K562 (cell line): ENCODE results near the gene FPR1. TPM values are rescaled to one million over a fixed set of nuclear protein-coding genes. Genes with fewer than 3 reads are reported as not detected.

ENCODE experiments used
- CBFB ChIP-seq: sonication (generic); formaldehyde crosslinking; IDR thresholded peaks from 2 replicates; pipeline ENCODE4 v1.4.0; 2020; ENCODE audit warnings: mild to moderate bottlenecking, missing genetic modification reagents
- CHD2 ChIP-seq: IDR thresholded peaks from 2 replicates; pipeline ENCODE4 v1.6.1; 2011; ENCODE audit warnings: low read depth, low read length
- FOXK1 ChIP-seq: sonication (generic); formaldehyde crosslinking; IDR thresholded peaks from 2 replicates; pipeline ENCODE4 v1.8.0; 2022; ENCODE audit warnings: missing genetic modification reagents, mild to moderate bottlenecking, borderline replicate concordance
- HSF4 ChIP-seq: fragments of 250-450 bp; sonication (Bioruptor Pico); IDR thresholded peaks from 2 replicates; pipeline ENCODE4 v2.1.2; 2022; ENCODE audit warnings: mild to moderate bottlenecking, moderate library complexity, borderline replicate concordance
- MAFG ChIP-seq: fragments of 450-650 bp; conservative IDR thresholded peaks from 2 replicates; pipeline ENCODE4 v1.6.1; 2016; ENCODE audit warnings: missing genetic modification characterization, missing compliant biosample characterization
- MYC ChIP-seq, 2 experiments: fragments of 250-450 bp in 1 of 2; sonication (Bioruptor Pico) in 1 of 2; IDR thresholded peaks; 2 replicates each; pipeline versions ENCODE4 v1.5.1 to v1.6.1; 2012 to 2021; ENCODE audit warnings: low read depth in 2 of 2, borderline replicate concordance in 1 of 2, improper control_type of control experiment in 1 of 2, low read length in 1 of 2, mild to moderate bottlenecking in 1 of 2, moderate library complexity in 1 of 2
- NBN ChIP-seq: fragments of 450-650 bp; IDR thresholded peaks from 2 replicates; pipeline ENCODE4 v1.6.1; 2016; ENCODE audit warnings: low read depth, mild to moderate bottlenecking
- NFATC3 ChIP-seq: fragments of 450-650 bp; IDR thresholded peaks from 2 replicates; pipeline ENCODE4 v1.6.1; 2017; ENCODE audit warnings: mild to moderate bottlenecking
- PKNOX1 ChIP-seq: fragments of 450-650 bp; IDR thresholded peaks from 2 replicates; pipeline ENCODE4 v1.6.1; 2016
- SMAD1 ChIP-seq: fragments of 150-350 bp; IDR thresholded peaks from 2 replicates; pipeline ENCODE4 v1.6.1; 2014; ENCODE audit warnings: low read length, low read depth; ENCODE audit not compliant: partially characterized antibody
- TCF7 ChIP-seq: sonication (generic); IDR thresholded peaks from 2 replicates; pipeline ENCODE4 v1.6.1; 2016; ENCODE audit warnings: antibody characterized with exemption, borderline replicate concordance
- ZNF143 ChIP-seq: sonication (generic); formaldehyde crosslinking; IDR thresholded peaks from 2 replicates; pipeline ENCODE4 v1.9.0; 2022; ENCODE audit warnings: mild to moderate bottlenecking, missing genetic modification reagents
- ZNF444 ChIP-seq: fragments of 250-450 bp; sonication (Bioruptor Pico); IDR thresholded peaks from 2 replicates; pipeline ENCODE4 v1.4.0; 2020; ENCODE audit warnings: mild to moderate bottlenecking, moderate library complexity
- polyA plus RNA-seq, 8 experiments: library from polyadenylated mRNA; depleted of rRNA in 4 of 8; stranded (reverse) in 5 of 8; unstranded in 3 of 8; fragments of >200 nt; fragmentation: Nextera tagmentation in 2 of 8; fragmentation: Illumina TruSeq in 1 of 8; extraction: Ambion mirVana in 2 of 8; extraction: Trizol in 1 of 8; gene quantifications; 2 replicates each; pipeline versions ENCODE4 v1.2.1 to v1.2.3, GENCODE V29; 2011 to 2014; ENCODE audit warnings: inconsistent platforms in 1 of 8, missing spikeins in 1 of 8
- total RNA-seq, 7 experiments: library from RNA; depleted of rRNA in 6 of 7; stranded (reverse); fragments of >200 nt in 6 of 7; fragmentation: Illumina TruSeq in 2 of 7; extraction: Trizol in 2 of 7; gene quantifications; 2 replicates each; pipeline versions ENCODE4 v1.2.1 to v1.2.3, GENCODE V29; 2011 to 2021; ENCODE audit warnings: low replicate concordance in 1 of 7
- TF ChIP-seq, protein P1 (sequence below): fragments of 250-450 bp; sonication (Bioruptor Pico); IDR thresholded peaks from 2 replicates; pipeline ENCODE4 v1.5.0; 2022; ENCODE audit warnings: mild to moderate bottlenecking
- TF ChIP-seq, protein P2 (sequence below): fragments of 450-650 bp; IDR thresholded peaks from 2 replicates; pipeline ENCODE4 v1.6.1; 2014; ENCODE audit warnings: low read depth, mild to moderate bottlenecking, moderate library complexity, borderline replicate concordance
- TF ChIP-seq, protein P3 (sequence below), 2 experiments: fragments of 250-450 bp in 1 of 2; fragments of 450-650 bp in 1 of 2; sonication (Bioruptor Pico) in 1 of 2; IDR thresholded peaks; 2 replicates each; pipeline versions ENCODE4 v1.6.1 to v1.8.0; 2016 to 2021; ENCODE audit warnings: mild to moderate bottlenecking in 2 of 2, moderate library complexity in 2 of 2, missing compliant biosample characterization in 1 of 2, missing genetic modification characterization in 1 of 2
- TF ChIP-seq, protein P4 (sequence below), 2 experiments: fragments of 450-650 bp in 1 of 2; IDR thresholded peaks; 2 replicates each; pipeline ENCODE4 v1.6.1; 2011 to 2017; ENCODE audit warnings: low read depth in 2 of 2, antibody characterized with exemption in 1 of 2, borderline replicate concordance in 1 of 2, low read length in 1 of 2, mild to moderate bottlenecking in 1 of 2, mixed read lengths in 1 of 2; ENCODE audit not compliant: control insufficient read depth in 1 of 2

The FPR1 gene
- total and polyA plus RNA-seq, 9 of the 15 experiments (the other 6 are each of a cell fraction or from before 2014, with no cell fraction given), result 0.06 to 0.25 (median 0.14) TPM; not detected in 4

DNA sequence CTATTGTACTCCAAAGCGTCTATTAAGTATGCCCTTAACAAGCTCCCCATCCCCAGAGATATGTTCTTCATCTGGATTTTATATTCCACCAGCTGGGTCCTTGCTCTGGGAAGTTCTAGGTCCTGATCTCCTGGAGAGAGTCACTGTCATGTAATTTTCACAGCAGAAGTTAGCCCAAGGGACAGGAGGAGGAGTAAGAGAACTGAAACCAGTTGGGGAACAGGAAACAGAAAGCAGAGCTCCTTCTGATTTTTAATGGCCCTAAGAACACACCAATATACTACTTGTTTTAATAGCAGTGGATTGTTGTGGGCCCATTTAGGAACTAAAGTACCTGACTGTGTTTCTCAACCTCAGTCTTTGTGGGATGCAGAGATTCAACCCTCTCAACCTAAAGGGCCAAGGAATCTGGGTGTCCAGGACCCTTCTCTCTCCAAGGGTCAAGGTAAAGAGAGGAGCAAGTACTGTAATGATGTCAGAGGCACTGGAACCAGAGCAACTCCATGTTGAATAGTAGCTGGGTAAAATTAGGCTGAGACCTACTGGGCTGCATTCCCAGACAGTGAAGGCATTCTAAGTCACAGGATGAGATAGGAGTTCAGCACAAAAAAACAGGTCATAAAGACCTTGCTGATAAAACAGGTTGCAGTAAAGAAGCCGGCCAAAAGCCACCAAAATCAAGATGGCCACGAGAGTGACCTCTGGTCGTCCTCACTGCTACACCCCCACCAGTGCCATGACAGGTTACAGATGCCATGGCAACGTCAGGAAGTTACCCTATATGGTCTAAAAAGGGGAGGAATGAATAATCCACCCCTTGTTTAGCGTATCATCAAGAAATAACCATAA, 35.2 kb upstream of the FPR1 start (continued):
- TF ChIP-seq, protein P1, sequence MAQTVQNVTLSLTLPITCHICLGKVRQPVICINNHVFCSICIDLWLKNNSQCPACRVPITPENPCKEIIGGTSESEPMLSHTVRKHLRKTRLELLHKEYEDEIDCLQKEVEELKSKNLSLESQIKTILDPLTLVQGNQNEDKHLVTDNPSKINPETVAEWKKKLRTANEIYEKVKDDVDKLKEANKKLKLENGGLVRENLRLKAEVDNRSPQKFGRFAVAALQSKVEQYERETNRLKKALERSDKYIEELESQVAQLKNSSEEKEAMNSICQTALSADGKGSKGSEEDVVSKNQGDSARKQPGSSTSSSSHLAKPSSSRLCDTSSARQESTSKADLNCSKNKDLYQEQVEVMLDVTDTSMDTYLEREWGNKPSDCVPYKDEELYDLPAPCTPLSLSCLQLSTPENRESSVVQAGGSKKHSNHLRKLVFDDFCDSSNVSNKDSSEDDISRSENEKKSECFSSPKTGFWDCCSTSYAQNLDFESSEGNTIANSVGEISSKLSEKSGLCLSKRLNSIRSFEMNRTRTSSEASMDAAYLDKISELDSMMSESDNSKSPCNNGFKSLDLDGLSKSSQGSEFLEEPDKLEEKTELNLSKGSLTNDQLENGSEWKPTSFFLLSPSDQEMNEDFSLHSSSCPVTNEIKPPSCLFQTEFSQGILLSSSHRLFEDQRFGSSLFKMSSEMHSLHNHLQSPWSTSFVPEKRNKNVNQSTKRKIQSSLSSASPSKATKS, result peak; percentile 93
- TF ChIP-seq NBN (no peak), TCF7 (no peak), FOXK1 (CRISPR knock-in tag) (no peak), CBFB (CRISPR knock-in tag) (no peak), HSF4 (peak; percentile 95), CHD2 (no peak), ZNF444 (CRISPR knock-in tag) (0 out of 2 replicates have a peak, but pooled peaks have one; percentile 72), MAFG (tag) (peak; percentile 79), PKNOX1 (0 out of 2 replicates have a peak, but pooled peaks have one; percentile 5), NFATC3 (no peak), SMAD1 (no peak), MYC (IDR thresholded peaks at IDR 0.05; ENCODE audit: low read depth, low read length) (no peak), MYC (CRISPR knock-in tag; IDR thresholded peaks at IDR 0.05; ENCODE audit: borderline replicate concordance, low read depth) (peak; percentile 97), ZNF143 (CRISPR knock-in tag) (no peak)
- TF ChIP-seq, protein P2, sequence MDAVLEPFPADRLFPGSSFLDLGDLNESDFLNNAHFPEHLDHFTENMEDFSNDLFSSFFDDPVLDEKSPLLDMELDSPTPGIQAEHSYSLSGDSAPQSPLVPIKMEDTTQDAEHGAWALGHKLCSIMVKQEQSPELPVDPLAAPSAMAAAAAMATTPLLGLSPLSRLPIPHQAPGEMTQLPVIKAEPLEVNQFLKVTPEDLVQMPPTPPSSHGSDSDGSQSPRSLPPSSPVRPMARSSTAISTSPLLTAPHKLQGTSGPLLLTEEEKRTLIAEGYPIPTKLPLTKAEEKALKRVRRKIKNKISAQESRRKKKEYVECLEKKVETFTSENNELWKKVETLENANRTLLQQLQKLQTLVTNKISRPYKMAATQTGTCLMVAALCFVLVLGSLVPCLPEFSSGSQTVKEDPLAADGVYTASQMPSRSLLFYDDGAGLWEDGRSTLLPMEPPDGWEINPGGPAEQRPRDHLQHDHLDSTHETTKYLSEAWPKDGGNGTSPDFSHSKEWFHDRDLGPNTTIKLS, result no peak
- TF ChIP-seq, protein P3, sequence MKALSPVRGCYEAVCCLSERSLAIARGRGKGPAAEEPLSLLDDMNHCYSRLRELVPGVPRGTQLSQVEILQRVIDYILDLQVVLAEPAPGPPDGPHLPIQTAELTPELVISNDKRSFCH (CRISPR knock-in tag; IDR thresholded peaks at IDR 0.05), result peak; percentile 86
- TF ChIP-seq, protein P3 (tag; IDR thresholded peaks at IDR 0.05), result peak; percentile 96
- TF ChIP-seq, protein P4, sequence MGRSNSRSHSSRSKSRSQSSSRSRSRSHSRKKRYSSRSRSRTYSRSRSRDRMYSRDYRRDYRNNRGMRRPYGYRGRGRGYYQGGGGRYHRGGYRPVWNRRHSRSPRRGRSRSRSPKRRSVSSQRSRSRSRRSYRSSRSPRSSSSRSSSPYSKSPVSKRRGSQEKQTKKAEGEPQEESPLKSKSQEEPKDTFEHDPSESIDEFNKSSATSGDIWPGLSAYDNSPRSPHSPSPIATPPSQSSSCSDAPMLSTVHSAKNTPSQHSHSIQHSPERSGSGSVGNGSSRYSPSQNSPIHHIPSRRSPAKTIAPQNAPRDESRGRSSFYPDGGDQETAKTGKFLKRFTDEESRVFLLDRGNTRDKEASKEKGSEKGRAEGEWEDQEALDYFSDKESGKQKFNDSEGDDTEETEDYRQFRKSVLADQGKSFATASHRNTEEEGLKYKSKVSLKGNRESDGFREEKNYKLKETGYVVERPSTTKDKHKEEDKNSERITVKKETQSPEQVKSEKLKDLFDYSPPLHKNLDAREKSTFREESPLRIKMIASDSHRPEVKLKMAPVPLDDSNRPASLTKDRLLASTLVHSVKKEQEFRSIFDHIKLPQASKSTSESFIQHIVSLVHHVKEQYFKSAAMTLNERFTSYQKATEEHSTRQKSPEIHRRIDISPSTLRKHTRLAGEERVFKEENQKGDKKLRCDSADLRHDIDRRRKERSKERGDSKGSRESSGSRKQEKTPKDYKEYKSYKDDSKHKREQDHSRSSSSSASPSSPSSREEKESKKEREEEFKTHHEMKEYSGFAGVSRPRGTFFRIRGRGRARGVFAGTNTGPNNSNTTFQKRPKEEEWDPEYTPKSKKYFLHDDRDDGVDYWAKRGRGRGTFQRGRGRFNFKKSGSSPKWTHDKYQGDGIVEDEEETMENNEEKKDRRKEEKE (IDR thresholded peaks at IDR 0.05; ENCODE audit: borderline replicate concordance in 1 of 2, control insufficient read depth in 1 of 2, low read depth in 2 of 2, low read length in 1 of 2), result no peak
